DND-41 (cell line): Measurements from ENCODE around the gene SCTR.

Source experiments
- EZH2 ChIP-seq: IDR thresholded peaks from 3 replicates; pipeline ENCODE4 v1.6.1; 2012; ENCODE audit warnings: borderline replicate concordance, low read depth, mild to moderate bottlenecking, moderate library complexity, low read length, inconsistent platforms; ENCODE audit not compliant: severe bottlenecking
- TF ChIP-seq, protein P1 (sequence below): IDR thresholded peaks from 2 replicates; pipeline ENCODE4 v1.5.1; 2012; ENCODE audit warnings: borderline replicate concordance, low read length, moderate library complexity, mild to moderate bottlenecking; ENCODE audit not compliant: poor library complexity, severe bottlenecking; ENCODE audit errors: extremely low read depth

DNA sequence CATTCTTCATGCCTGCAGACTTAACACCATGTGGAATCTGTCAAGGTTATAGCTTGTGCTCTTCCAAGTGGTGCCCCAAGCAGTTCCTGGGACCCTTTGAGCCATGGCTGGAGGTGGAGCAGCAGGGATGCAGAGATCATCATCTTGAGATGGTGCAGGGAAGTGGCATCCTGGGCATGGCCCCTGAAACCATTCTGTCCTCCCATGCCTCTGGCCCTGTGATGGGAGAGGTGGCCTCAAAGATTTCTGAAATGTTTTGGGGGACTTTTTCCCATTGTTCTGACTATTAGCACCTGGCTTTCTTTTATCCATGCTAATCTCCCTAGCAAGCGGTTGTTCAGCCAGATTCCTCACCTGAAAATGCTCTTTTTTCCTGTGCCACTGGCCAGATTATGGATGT, 103.0 kb downstream of the SCTR start:
- TF ChIP-seq, protein P1, sequence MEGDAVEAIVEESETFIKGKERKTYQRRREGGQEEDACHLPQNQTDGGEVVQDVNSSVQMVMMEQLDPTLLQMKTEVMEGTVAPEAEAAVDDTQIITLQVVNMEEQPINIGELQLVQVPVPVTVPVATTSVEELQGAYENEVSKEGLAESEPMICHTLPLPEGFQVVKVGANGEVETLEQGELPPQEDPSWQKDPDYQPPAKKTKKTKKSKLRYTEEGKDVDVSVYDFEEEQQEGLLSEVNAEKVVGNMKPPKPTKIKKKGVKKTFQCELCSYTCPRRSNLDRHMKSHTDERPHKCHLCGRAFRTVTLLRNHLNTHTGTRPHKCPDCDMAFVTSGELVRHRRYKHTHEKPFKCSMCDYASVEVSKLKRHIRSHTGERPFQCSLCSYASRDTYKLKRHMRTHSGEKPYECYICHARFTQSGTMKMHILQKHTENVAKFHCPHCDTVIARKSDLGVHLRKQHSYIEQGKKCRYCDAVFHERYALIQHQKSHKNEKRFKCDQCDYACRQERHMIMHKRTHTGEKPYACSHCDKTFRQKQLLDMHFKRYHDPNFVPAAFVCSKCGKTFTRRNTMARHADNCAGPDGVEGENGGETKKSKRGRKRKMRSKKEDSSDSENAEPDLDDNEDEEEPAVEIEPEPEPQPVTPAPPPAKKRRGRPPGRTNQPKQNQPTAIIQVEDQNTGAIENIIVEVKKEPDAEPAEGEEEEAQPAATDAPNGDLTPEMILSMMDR: no peak
- TF ChIP-seq EZH2: no peak
